ENCODE data around the gene MUC4.

MUC4 gene

DNA sequence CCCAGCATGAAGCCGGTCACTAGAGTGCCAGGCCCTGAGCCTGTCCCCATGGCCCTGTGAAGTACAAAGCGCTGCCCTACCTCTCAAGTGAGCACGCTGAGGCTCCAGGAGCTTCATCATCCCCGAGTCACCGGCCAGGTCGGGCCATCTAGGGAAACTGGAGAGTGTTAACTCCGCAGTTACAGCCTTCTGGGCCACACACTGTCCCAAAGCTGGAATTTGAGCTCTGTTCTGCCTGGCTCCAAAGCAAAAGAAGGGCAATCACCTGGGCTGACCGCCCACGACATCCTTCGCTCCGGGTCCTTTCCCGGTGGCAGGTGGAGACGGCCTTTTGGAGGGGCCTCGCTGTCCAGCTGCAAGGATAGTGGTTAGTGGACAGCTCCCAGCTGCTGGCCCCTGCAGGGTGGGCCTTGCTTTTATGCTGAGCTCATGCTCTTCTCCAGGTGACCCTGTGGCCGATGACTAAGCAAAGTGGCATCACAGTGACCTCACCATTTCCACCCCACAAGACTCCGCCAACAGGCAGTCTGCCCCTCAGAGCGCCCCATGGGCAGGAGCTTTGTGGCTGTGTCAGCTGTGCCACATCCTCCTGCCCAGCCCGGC, 3.5 kb upstream of the MUC4 start:
- TF ChIP-seq POLR2AphosphoS5 (IDR thresholded peaks at IDR 0.05; ENCODE audit: low read depth, low read length) (no peak), TAF1 (IDR thresholded peaks at IDR 0.05; ENCODE audit: low read depth, low read length) (no peak), POU2F2 (IDR thresholded peaks at IDR 0.05; ENCODE audit: low read depth, low read length) (no peak), SPI1 (IDR thresholded peaks at IDR 0.05; ENCODE audit: low read depth, low read length) (no peak), POLR2A (IDR thresholded peaks at IDR 0.05; ENCODE audit: low read depth, low read length) (no peak), PAX5 (IDR thresholded peaks at IDR 0.05; ENCODE audit: insufficient read depth, low read length, severe bottlenecking) (no peak)
- FAIRE-seq (no peak), DNase-seq (ENCODE audit: insufficient read length, low spot score) (no peak)

DNA sequence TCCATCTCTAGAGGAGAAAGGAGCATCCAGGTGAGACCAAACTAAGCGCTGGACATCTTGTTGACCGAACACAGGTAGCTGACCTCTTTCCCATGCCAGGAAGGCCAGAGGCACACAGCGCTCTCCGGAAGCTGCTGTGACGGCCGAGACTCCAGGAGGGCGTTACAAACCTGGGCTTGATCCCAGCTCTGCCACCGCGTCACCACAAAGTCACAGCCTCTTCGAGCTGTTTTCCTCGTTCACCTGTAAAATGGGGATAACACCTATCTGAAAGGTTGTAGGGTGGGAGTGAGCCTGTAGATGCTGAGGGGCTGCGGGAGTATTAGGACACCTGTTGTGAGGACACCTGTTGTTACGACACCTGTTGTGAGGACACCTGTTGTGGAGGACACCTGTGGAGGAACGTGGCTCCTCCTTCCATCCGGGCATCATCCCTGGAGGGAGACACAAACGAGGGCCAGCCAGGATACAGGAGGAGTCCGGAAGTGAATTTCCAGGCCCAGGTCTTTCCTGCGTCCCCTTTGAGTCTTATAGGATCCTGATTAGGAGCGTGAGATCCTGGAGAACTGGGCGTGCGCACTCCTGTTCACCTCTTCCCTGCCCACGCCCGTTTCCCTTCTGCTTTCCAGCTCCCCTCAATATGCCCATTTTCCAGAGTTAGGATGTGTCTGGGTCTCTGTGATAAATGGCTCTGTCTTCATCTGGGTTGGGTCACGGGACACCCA, 2.3 kb upstream of the MUC4 start:
- DNase-seq (ENCODE audit: insufficient read length, low spot score) (no peak), FAIRE-seq (no peak)
- TF ChIP-seq POLR2A (IDR thresholded peaks at IDR 0.05; ENCODE audit: low read depth, low read length) (no peak), TAF1 (IDR thresholded peaks at IDR 0.05; ENCODE audit: low read depth, low read length) (no peak), SPI1 (IDR thresholded peaks at IDR 0.05; ENCODE audit: low read depth, low read length) (no peak), POLR2AphosphoS5 (IDR thresholded peaks at IDR 0.05; ENCODE audit: low read depth, low read length) (no peak), POU2F2 (IDR thresholded peaks at IDR 0.05; ENCODE audit: low read depth, low read length) (no peak), PAX5 (IDR thresholded peaks at IDR 0.05; ENCODE audit: insufficient read depth, low read length, severe bottlenecking) (no peak)

DNA sequence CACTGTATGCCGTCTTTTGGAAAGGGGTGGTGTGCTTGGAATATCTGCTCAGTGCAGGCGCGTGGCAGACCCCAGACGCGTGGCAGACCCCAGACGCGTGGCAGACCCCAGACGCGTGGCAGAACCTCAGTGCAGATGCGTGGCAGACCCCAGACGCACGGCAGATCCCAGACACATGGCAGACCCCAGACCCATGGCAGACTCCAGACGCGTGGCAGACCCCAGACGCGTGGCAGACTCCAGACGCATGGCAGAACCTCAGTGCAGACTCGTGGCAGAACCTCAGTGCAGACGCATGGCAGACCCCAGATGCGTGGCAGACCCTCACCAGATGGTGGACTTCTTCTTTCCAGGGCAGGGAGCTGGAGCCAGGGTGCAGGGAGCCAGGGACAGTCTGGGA, 637 bp upstream of the MUC4 start:
- no peak for DNase-seq (ENCODE audit: insufficient read length, low spot score)
- no peak for FAIRE-seq
- no peak for TF ChIP-seq PAX5 (IDR thresholded peaks at IDR 0.05; ENCODE audit: insufficient read depth, low read length, severe bottlenecking)
- no peak for TF ChIP-seq POLR2AphosphoS5 (IDR thresholded peaks at IDR 0.05; ENCODE audit: low read depth, low read length)
- no peak for TF ChIP-seq SPI1 (IDR thresholded peaks at IDR 0.05; ENCODE audit: low read depth, low read length)

DNA sequence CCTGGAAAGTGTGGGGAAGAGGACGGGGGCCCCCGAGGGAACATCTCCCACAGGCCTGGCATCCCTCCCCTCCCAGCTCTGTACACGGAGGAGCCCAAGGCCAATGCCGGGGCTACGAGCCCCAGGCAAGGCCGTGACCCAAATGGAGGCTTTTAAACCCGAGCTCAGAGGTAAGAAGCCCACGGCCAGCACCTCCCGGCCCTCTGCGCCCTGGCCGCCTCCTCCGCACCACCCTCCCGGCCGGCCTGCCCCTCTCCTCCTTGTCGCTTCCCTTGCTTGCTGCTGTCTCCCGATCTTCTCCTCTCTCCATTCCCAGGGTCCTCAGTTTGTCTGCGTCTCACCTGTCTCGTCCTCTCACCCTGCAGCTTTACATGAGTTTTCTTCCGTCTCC, 1.3 kb downstream of the MUC4 start:
- no peak for FAIRE-seq
- no peak for DNase-seq (ENCODE audit: insufficient read length, low spot score)
- TF ChIP-seq POLR2A (IDR thresholded peaks at IDR 0.05; ENCODE audit: low read depth, low read length) (no peak), POLR2AphosphoS5 (IDR thresholded peaks at IDR 0.05; ENCODE audit: low read depth, low read length) (no peak), POU2F2 (IDR thresholded peaks at IDR 0.05; ENCODE audit: low read depth, low read length) (no peak), SPI1 (IDR thresholded peaks at IDR 0.05; ENCODE audit: low read depth, low read length) (no peak), TAF1 (IDR thresholded peaks at IDR 0.05; ENCODE audit: low read depth, low read length) (no peak), PAX5 (IDR thresholded peaks at IDR 0.05; ENCODE audit: insufficient read depth, low read length, severe bottlenecking) (no peak)

DNA sequence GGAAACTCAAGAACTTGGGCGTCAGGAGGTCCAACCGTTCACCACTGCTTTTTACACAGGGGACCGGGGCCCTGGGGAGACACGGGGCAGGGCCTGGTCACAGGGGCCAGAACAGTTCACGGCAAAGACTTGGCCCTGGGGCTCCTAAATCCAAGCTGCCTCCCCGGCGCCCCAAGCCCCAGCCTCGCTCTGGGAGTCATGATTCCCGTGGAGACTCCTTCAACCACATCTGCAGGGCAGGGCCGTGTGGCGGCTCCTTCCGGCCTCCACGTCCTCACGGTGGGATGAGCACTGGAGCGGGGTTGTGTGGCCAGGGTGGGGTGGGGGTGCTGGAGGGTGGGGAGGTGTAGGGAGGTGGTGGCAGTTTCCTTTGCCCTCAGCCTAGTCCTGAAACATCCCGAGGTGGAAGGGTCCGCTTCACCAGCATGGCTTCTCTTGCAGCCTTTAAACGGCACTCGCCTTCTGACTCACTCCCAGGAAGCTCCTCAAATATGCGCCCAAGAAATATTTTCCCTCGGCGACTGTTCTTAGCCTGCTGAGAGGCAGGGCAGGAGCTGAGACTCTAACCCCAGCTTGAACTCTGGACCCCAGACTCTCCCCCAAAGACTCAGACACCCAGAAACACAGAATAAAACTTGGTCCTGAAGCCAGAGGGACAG, 1.8 kb downstream of the MUC4 start:
- TF ChIP-seq POLR2A (IDR thresholded peaks at IDR 0.05; ENCODE audit: low read depth, low read length) = no peak
- no peak for TF ChIP-seq POU2F2 (IDR thresholded peaks at IDR 0.05; ENCODE audit: low read depth, low read length)
- no peak for TF ChIP-seq POLR2AphosphoS5 (IDR thresholded peaks at IDR 0.05; ENCODE audit: low read depth, low read length)
- no peak for DNase-seq (ENCODE audit: insufficient read length, low spot score)
- FAIRE-seq = no peak

DNA sequence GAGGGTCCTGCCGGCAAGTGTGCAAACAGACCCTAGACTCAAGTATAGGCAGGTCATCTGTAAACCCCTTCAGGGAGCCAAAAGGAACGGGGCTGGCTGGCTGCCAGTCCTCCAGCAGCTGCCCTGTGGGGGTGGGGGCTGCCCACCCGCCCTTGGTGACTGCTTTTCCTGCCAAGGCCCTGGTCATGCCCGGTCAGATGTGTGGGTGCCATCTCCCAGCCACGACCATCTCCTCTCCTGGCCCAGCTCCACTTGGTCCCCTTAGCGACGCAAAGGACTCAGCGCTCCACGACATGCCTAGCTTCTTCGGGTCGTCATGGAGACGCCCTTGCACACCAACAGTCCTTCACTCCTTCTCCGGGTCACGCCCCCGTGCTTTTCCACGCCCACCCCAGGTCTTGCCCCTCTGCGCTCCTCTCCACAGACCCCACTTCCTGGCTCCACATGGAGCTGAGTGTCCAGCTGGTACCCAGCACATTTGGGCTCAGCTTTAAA, 2.4 kb downstream of the MUC4 start:
- TF ChIP-seq SPI1 (IDR thresholded peaks at IDR 0.05; ENCODE audit: low read depth, low read length) (no peak), POLR2AphosphoS5 (IDR thresholded peaks at IDR 0.05; ENCODE audit: low read depth, low read length) (no peak), TAF1 (IDR thresholded peaks at IDR 0.05; ENCODE audit: low read depth, low read length) (no peak), PAX5 (IDR thresholded peaks at IDR 0.05; ENCODE audit: insufficient read depth, low read length, severe bottlenecking) (no peak), POLR2A (IDR thresholded peaks at IDR 0.05; ENCODE audit: low read depth, low read length) (no peak), POU2F2 (IDR thresholded peaks at IDR 0.05; ENCODE audit: low read depth, low read length) (no peak)
- DNase-seq (ENCODE audit: insufficient read length, low spot score) (no peak), FAIRE-seq (no peak)

DNA sequence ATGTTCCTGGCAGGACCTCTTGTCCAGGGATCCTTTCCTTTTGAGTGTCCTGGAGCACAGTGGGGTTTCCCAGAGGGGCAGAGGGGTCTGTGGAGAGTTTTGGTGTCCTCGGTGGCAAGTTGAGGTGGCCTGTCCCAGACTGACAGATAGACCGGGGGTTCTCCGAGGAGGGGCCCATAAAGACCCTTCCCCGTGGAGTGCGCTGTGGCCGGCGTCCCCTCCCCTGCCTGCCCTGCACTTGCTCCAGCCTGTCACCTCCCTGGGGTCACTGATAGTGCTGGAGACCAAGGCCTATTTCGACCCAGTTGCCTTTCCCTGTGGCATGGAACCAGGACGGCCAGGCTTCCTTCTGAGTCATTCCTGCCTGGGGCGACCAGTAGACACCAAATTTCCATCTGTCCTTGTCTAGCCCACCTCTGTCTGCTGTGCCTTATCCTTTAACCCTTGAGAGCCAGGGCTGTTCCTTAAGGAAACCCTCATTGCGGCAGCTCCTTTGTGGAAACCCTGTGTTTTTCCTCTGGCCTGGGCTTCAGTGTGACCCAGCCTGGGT, 2.9 kb downstream of the MUC4 start:
- FAIRE-seq (no peak), DNase-seq (ENCODE audit: insufficient read length, low spot score) (no peak)
- no peak for TF ChIP-seq POU2F2 (IDR thresholded peaks at IDR 0.05; ENCODE audit: low read depth, low read length)
- no peak for TF ChIP-seq POLR2A (IDR thresholded peaks at IDR 0.05; ENCODE audit: low read depth, low read length)
- TF ChIP-seq POLR2AphosphoS5 (IDR thresholded peaks at IDR 0.05; ENCODE audit: low read depth, low read length) = no peak
- TF ChIP-seq SPI1 (IDR thresholded peaks at IDR 0.05; ENCODE audit: low read depth, low read length) = no peak
- no peak for TF ChIP-seq TAF1 (IDR thresholded peaks at IDR 0.05; ENCODE audit: low read depth, low read length)
- TF ChIP-seq PAX5 (IDR thresholded peaks at IDR 0.05; ENCODE audit: insufficient read depth, low read length, severe bottlenecking) = no peak

DNA sequence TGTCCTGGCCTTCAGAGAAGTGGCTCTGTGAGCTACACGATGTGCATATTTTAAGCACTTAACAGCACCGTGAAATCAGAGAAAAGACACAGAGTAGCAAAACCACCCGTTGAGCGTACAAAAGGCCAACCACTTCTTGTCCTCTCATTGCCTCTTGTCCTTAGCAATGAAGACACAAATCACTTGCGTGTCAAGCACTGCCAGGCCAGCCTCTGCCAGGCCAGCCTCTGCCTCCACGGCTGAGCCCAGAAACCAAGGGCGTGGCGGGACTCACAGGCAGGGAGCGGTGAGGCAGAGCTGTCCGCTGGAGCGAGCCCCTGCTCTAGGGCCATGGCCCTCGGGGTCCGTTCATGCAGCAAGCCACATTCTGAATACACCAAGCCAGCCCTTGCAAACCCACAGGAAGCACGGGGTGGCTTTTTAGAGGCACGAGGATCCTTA, 4.0 kb downstream of the MUC4 start:
- TF ChIP-seq POLR2AphosphoS5 (IDR thresholded peaks at IDR 0.05; ENCODE audit: low read depth, low read length) (no peak), PAX5 (IDR thresholded peaks at IDR 0.05; ENCODE audit: insufficient read depth, low read length, severe bottlenecking) (no peak), POLR2A (IDR thresholded peaks at IDR 0.05; ENCODE audit: low read depth, low read length) (no peak), TAF1 (IDR thresholded peaks at IDR 0.05; ENCODE audit: low read depth, low read length) (no peak), SPI1 (IDR thresholded peaks at IDR 0.05; ENCODE audit: low read depth, low read length) (no peak), POU2F2 (IDR thresholded peaks at IDR 0.05; ENCODE audit: low read depth, low read length) (no peak)
- DNase-seq (ENCODE audit: insufficient read length, low spot score) (no peak), FAIRE-seq (no peak)

DNA sequence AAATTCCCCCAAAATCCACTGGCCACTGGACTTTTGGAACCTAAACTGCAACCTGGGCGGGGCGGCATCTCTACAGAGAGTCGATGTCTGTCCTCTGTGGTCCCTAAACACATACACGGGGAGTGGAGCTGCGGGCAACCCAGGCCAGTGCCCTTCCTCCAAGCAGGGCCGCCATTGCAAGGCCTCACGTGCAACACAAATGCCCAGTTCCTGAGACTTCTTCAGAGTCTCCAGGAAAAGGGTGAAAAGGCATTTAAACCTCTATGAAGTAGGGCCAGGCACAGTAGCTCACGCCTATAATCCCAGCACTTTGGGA, 4.9 kb downstream of the MUC4 start:
- FAIRE-seq (no peak), DNase-seq (ENCODE audit: insufficient read length, low spot score) (no peak)
- no peak for TF ChIP-seq POU2F2 (IDR thresholded peaks at IDR 0.05; ENCODE audit: low read depth, low read length)
- no peak for TF ChIP-seq POLR2A (IDR thresholded peaks at IDR 0.05; ENCODE audit: low read depth, low read length)
- no peak for TF ChIP-seq TAF1 (IDR thresholded peaks at IDR 0.05; ENCODE audit: low read depth, low read length)
- no peak for TF ChIP-seq POLR2AphosphoS5 (IDR thresholded peaks at IDR 0.05; ENCODE audit: low read depth, low read length)
- TF ChIP-seq SPI1 (IDR thresholded peaks at IDR 0.05; ENCODE audit: low read depth, low read length) = no peak
- TF ChIP-seq PAX5 (IDR thresholded peaks at IDR 0.05; ENCODE audit: insufficient read depth, low read length, severe bottlenecking) = no peak

Measured in GM12891 (cell line).